Colonic mucosa (tissue), 4 donors: ENCODE results near the gene COL11A2. TPM values are rescaled to one million over a fixed set of nuclear protein-coding genes. Genes with fewer than 3 reads are reported as not detected.
"Not testable (repeated sequence)": the region's sequence is repeated elsewhere in the genome, so short reads cannot be mapped to it uniquely, and the experiment has no call there.

Source experiments
- DNase-seq: peaks from one replicate; pipeline ENCODE4 v3.0.0-alpha.2; 2020
- H3K27ac ChIP-seq: fragments of 200-600 bp; one replicate; pipeline ENCODE4 v1.8.0; 2021
- H3K27me3 ChIP-seq: fragments of 200-600 bp; one replicate; pipeline ENCODE4 v1.8.0; 2021
- H3K36me3 ChIP-seq: fragments of 200-600 bp; one replicate; pipeline ENCODE4 v1.8.0; 2021
- H3K4me1 ChIP-seq: fragments of 200-600 bp; one replicate; pipeline ENCODE4 v1.8.0; 2021; ENCODE audit warnings: mild to moderate bottlenecking
- H3K4me3 ChIP-seq: fragments of 200-600 bp; one replicate; pipeline ENCODE4 v1.8.0; 2021
- H3K9ac ChIP-seq, 2 donors: one replicate each; pipeline ENCODE4 v1.7.0; 2013; ENCODE audit warnings: control low read depth in 2 of 2, low read depth in 2 of 2, low read length in 2 of 2
- H3K9me3 ChIP-seq: fragments of 200-600 bp; one replicate; pipeline ENCODE4 v1.8.0; 2021
- intact Hi-C: fragments of 100-400 bp; cut with DNase I; formaldehyde crosslinking; loops from one replicate; pipeline ENCODE4 v1.14.1; 2022
- total RNA-seq, 2 donors: library from RNA; stranded (reverse); fragmentation: NEBNext Ultra II Directional in 1 of 2; extraction: Animal tissue kit (Norgen Biotek cat#: 25700) in 1 of 2; gene quantifications; one replicate each; pipeline ENCODE4 v1.2.1, GENCODE V29; 2021
- TF ChIP-seq, protein P1 (sequence below): fragments of 200-600 bp; IDR thresholded peaks from one replicate; pipeline ENCODE4 v1.8.0; 2022; ENCODE audit warnings: antibody characterized with exemption, mild to moderate bottlenecking
- donor health status: healthy.
- donor health status: DM: no; HTN: no; CAD: no.
- donor health status: DM: no; HTN: no; CAD: no.

COL11A2 gene
- total RNA-seq, 2 donors from 2014 or later, result 0.13 to 0.44 TPM

DNA sequence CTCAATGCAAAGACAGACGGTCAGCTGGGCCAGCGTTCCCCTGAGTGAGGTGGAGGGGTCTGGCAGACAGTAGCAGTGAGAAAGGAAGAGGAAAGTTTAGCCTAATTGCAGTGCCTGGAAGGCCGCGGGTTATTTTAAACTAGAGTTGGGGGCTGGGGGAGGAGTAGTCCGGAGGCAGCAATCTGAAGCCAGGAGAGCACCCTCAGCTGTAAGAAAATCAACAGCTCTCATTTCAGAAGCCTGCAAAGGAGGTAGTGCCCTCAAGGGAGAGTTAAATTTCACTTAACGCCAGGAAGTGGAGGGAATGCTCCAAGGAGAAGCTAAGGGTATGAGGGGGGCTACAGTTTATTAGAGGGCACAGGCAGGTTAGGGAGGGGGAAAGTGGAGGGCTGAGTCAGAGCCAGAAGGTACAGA, 43.0 kb upstream of the COL11A2 start:
- H3K4me3 ChIP-seq, result no peak overlapping the region
- H3K27me3 ChIP-seq, result no peaks in the 10 kb centered on the region
- DNase-seq, result no peak
- H3K36me3 ChIP-seq, result no peaks in the 10 kb centered on the region
- intact Hi-C loops, result no loop called here
- TF ChIP-seq, protein P1, sequence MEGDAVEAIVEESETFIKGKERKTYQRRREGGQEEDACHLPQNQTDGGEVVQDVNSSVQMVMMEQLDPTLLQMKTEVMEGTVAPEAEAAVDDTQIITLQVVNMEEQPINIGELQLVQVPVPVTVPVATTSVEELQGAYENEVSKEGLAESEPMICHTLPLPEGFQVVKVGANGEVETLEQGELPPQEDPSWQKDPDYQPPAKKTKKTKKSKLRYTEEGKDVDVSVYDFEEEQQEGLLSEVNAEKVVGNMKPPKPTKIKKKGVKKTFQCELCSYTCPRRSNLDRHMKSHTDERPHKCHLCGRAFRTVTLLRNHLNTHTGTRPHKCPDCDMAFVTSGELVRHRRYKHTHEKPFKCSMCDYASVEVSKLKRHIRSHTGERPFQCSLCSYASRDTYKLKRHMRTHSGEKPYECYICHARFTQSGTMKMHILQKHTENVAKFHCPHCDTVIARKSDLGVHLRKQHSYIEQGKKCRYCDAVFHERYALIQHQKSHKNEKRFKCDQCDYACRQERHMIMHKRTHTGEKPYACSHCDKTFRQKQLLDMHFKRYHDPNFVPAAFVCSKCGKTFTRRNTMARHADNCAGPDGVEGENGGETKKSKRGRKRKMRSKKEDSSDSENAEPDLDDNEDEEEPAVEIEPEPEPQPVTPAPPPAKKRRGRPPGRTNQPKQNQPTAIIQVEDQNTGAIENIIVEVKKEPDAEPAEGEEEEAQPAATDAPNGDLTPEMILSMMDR, result no peak
- H3K4me1 ChIP-seq, result no peaks in the 10 kb centered on the region
- H3K27ac ChIP-seq, result no peak overlapping the region
- no peaks in the 10 kb centered on the region for H3K9me3 ChIP-seq
- no peak overlapping the region for H3K9ac ChIP-seq

DNA sequence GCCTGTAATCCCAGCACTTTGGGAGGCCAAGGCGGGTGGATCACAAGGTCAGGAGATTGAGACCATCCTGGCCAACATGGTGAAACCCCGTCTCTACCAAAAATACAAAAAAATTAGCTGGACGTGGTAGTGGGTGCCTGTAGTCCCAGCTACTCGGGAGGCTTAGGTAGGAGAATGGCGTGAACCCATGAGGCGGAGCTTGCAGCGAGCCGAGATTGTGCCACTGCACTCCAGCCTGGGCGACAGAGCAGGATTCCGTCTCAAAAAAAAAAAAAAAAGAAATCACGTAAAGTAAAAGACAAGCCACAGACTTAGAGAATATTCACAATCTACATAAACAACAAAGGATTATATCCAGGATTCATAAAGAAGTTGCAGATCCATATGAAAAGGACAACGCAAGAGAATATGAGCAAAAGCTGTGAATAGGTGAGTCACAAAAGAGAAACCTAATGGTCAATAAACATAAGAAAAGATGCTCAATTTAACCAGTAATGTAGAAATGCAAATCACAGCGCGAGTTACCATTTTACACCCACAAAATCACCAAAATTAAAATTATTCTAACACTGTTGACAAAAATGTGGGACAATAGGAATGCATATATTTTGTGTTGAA, 34.3 kb upstream of the COL11A2 start:
- H3K9ac ChIP-seq, H3K36me3 ChIP-seq, H3K4me3 ChIP-seq, DNase-seq, H3K27me3 ChIP-seq, H3K9me3 ChIP-seq, H3K4me1 ChIP-seq, intact Hi-C loops, H3K27ac ChIP-seq: not testable (repeated sequence)

DNA sequence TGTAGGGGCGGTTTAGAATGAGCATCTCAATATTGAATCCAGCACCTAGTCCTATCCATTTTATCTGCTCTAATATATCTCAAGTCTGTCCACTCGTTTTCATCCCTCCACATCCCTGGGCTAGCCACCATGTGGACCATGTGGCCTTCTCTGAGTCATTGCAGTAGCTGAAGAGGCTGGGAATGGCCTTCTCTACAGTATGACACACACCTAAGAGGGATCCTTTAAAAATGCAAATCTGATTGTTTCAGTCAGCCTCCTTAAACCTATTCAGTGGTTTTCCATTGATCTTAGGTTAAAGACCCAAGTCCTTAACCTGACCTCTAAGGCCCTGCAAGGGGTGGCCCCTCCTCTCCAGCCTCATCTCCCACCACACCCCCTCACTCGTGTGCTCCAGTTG, 25.4 kb upstream of the COL11A2 start:
- intact Hi-C loops, result no loop called here
- Histone ChIP-seq H3K27me3 (no peaks in the 10 kb centered on the region), H3K9me3 (no peaks in the 10 kb centered on the region), H3K4me1 (no peaks in the 10 kb centered on the region), H3K36me3 (no peaks in the 10 kb centered on the region), H3K4me3 (no peak overlapping the region), H3K9ac (no peak overlapping the region), H3K27ac (no peak overlapping the region)
- TF ChIP-seq, protein P1, result no peak
- DNase-seq, result no peak

DNA sequence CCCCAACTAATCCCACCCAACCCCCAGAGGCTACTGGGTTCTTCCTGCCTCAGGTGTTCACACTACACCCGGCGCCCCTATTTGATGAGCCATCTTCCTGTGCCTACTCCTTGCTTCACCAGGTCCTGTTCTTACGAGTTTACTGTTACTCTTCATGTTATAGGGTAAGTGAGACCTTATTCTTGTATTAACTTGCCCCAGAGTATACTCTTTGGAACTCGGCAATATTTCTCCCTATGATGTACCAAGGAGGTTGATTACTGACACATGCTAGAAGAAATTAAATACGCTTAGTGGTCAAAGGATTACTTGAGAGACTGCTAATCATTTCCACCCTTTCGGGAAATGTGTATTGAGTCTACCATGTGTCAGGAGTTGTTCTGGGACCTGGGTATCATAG, 25.0 kb upstream of the COL11A2 start:
- Histone ChIP-seq H3K27ac (no peak overlapping the region), H3K27me3 (no peaks in the 10 kb centered on the region), H3K4me3 (no peak overlapping the region), H3K36me3 (no peaks in the 10 kb centered on the region), H3K4me1 (no peaks in the 10 kb centered on the region), H3K9ac (no peak overlapping the region), H3K9me3 (no peaks in the 10 kb centered on the region)
- TF ChIP-seq, protein P1, result no peak
- intact Hi-C loops, result no loop called here
- DNase-seq, result no peak

DNA sequence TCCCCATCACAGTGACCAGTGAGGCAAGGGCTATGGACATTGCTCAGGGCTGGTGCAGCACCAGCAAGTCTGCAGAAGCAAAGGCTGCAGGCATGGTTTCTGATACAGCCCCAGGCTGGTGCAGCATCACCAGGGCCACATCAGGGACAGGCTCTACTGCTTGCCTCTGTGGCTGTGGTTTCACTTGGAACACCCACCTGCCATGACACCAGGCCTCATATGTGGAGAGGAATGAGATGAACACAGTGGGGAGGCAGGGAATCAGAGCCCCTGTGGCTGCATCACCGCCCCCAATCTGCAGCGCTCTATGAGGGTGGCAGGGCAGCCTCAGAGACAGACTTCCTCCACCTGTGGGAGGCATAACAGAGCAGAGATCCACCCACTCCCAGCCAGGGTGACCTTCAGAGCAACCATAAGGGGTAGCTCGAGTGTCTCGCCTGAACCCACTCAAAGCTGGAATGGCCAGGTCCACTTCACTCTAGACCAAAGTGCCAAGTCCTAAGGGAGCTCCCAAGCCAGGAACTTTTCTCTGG, 23.9 kb upstream of the COL11A2 start:
- H3K27me3 ChIP-seq, result no peaks in the 10 kb centered on the region
- DNase-seq, result no peak
- H3K4me1 ChIP-seq, result no peaks in the 10 kb centered on the region
- TF ChIP-seq, protein P1, result no peak
- H3K36me3 ChIP-seq, result no peaks in the 10 kb centered on the region
- no peaks in the 10 kb centered on the region for H3K9me3 ChIP-seq
- no peak overlapping the region for H3K4me3 ChIP-seq
- H3K9ac ChIP-seq, result no peak overlapping the region
- no peak overlapping the region for H3K27ac ChIP-seq
- intact Hi-C loops, result no loop called here

DNA sequence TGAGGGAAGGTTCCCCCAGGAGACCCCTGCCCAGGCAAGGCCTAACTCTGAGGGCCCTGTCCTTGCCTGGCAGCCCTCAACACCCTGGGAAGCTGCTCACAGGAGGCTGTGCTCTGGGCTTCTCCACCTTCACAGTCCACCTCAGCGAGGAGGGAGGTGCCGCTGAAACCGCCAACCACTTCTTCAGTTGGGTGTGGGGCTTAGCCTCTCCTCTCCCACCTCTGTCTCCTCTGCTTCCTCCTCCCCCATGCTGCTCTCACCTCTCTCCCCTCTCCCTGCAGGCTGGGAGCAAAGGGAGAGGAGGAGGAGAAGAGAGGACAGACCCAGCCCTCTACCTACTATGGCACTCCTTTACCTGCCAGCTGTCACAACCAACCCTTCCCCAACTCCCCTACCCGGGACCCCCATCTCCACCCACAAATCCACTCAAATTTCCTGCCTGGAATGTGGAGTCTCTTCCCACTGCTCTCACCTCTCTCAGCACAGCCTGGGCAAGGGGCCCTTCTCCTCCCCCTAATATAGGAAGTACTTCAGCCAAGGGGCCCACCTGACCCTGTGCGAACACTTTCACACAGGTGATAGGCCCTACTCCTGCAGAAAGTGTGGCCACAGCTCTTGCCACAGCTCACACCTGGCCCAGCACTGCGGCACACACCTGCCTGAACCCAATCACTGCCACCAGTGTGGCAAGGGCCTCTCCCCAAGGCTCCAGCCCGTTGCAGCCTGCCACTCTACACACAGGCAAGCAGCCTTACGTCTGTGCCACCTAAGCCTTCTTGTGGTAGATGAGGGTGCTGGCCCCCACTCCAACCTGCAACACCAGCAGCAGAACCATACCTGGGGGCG, 23.2 kb upstream of the COL11A2 start:
- Histone ChIP-seq H3K27me3 (no peaks in the 10 kb centered on the region), H3K9me3 (no peaks in the 10 kb centered on the region), H3K36me3 (no peaks in the 10 kb centered on the region), H3K4me1 (no peaks in the 10 kb centered on the region), H3K27ac (no peak overlapping the region), H3K4me3 (no peak overlapping the region), H3K9ac (no peak overlapping the region)
- TF ChIP-seq, protein P1, result no peak
- DNase-seq, result no peak
- intact Hi-C loops, result no loop called here
